Medulla oblongata (tissue), 1 donor: ENCODE results near the gene DOK6.
"Not testable (repeated sequence)": the region's sequence is repeated elsewhere in the genome, so short reads cannot be mapped to it uniquely, and the experiment has no call there.

Experiments used
- DNase-seq: peaks from one replicate; pipeline ENCODE4 v3.0.0-alpha.2; 2015; ENCODE audit errors: extremely low spot score

Gene DOK6

GRCh38 chr18:69400253-69400975 is at the start of gene DOK6:
DOK6 (plus strand) TSS chr18:69400888.
- peak; percentile 13 for DNase-seq

- no peak for DNase-seq
These were observed 47.7 kb upstream of the DOK6 start for GRCh38 chr18:69353023-69353422.

- DNase-seq = no peak
These were observed 43.1 kb upstream of the DOK6 start for GRCh38 chr18:69357590-69357989.

- no peak for DNase-seq
These were observed 42.3 kb upstream of the DOK6 start for GRCh38 chr18:69358212-69358895.

- DNase-seq = not testable (repeated sequence)
These were observed 40.9 kb upstream of the DOK6 start for GRCh38 chr18:69359768-69360167.

- no peak for DNase-seq
These were observed 35.8 kb upstream of the DOK6 start for GRCh38 chr18:69364930-69365329.

- no peak for DNase-seq
These were observed 35.0 kb upstream of the DOK6 start for GRCh38 chr18:69365658-69366057.

GRCh38 chr18:69367104-69367503 is 33.6 kb upstream of the DOK6 start:
- no peak for DNase-seq

GRCh38 chr18:69371729-69372128 is 29.0 kb upstream of the DOK6 start:
- no peak for DNase-seq

GRCh38 chr18:69380324-69380723 is 20.4 kb upstream of the DOK6 start:
- no peak for DNase-seq

GRCh38 chr18:69383186-69383585 is 17.5 kb upstream of the DOK6 start:
- DNase-seq = no peak

- no peak for DNase-seq
These were observed 13.5 kb upstream of the DOK6 start for GRCh38 chr18:69387186-69387585.

- no peak for DNase-seq
These were observed 12.5 kb upstream of the DOK6 start for GRCh38 chr18:69388222-69388621.

- no peak for DNase-seq
These were observed 3.6 kb upstream of the DOK6 start for GRCh38 chr18:69397096-69397495.

- DNase-seq = no peak
These were observed 1.4 kb upstream of the DOK6 start for GRCh38 chr18:69399253-69399652.

- DNase-seq = no peak
These were observed 213 bp downstream of the DOK6 start for GRCh38 chr18:69400976-69401225.

- DNase-seq = no peak
These were observed 711 bp downstream of the DOK6 start for GRCh38 chr18:69401226-69401971.

- no peak for DNase-seq
These were observed 1.4 kb downstream of the DOK6 start for GRCh38 chr18:69401972-69402532.

- DNase-seq = no peak
These were observed 1.9 kb downstream of the DOK6 start for GRCh38 chr18:69402533-69402989.

- DNase-seq = no peak
These were observed 7.8 kb downstream of the DOK6 start for GRCh38 chr18:69408522-69408921.

GRCh38 chr18:69411199-69411598 is 10.5 kb downstream of the DOK6 start:
- DNase-seq = no peak

- DNase-seq = no peak
These were observed 13.5 kb downstream of the DOK6 start for GRCh38 chr18:69414184-69414583.

- DNase-seq = no peak
These were observed 32.2 kb downstream of the DOK6 start for GRCh38 chr18:69432847-69433246.
